Keratinocyte (primary cell): ENCODE data around the gene KCNE1. TPM values are rescaled to one million over a fixed set of nuclear protein-coding genes. Genes with fewer than 3 reads are reported as not detected.

ENCODE experiments used
- DNase-seq: peaks from one replicate; pipeline ENCODE4 v3.0.0-alpha.2; 2011; ENCODE audit warnings: low read depth, missing footprints, low spot score
- FAIRE-seq: peaks from 2 replicates; lab custom pipeline; 2011; peaks lifted over from hg19 to GRCh38; lab: Jason Lieb, UNC
- H2AFZ ChIP-seq: 2 replicates; pipeline ENCODE4 v1.6.0; 2012; ENCODE audit warnings: low read length, control low read depth, inconsistent platforms; ENCODE audit not compliant: control insufficient read depth
- H3K27ac ChIP-seq: 2 replicates; pipeline ENCODE4 v1.5.1; 2011; ENCODE audit warnings: low read length; ENCODE audit not compliant: control insufficient read depth, insufficient read depth
- H3K27me3 ChIP-seq: 3 replicates; pipeline ENCODE4 v1.6.0; 2011; ENCODE audit warnings: low read length; ENCODE audit not compliant: control insufficient read depth, insufficient read depth; ENCODE audit errors: extremely low read depth
- H3K36me3 ChIP-seq, 2 experiments: 2 replicates in 1 of 2; 3 replicates in 1 of 2; pipeline ENCODE4 v1.5.1; 2011; ENCODE audit warnings: low read length in 2 of 2, mild to moderate bottlenecking in 1 of 2; ENCODE audit not compliant: control insufficient read depth in 2 of 2, insufficient read depth in 2 of 2; ENCODE audit errors: extremely low read depth in 1 of 2
- H3K4me1 ChIP-seq: 3 replicates; pipeline ENCODE4 v1.5.1; 2011; ENCODE audit warnings: low read length; ENCODE audit not compliant: control insufficient read depth, insufficient read depth; ENCODE audit errors: extremely low read depth
- H3K4me2 ChIP-seq: 3 replicates; pipeline ENCODE4 v1.6.0; 2011; ENCODE audit warnings: low read depth, low read length; ENCODE audit not compliant: control insufficient read depth, insufficient read depth; ENCODE audit errors: extremely low read depth
- H3K4me3 ChIP-seq, 3 experiments: fragments of 200-600 bp in 1 of 3; sonication (generic) in 1 of 3; 2 replicates in 2 of 3; 3 replicates in 1 of 3; pipeline ENCODE4 v1.5.1; 2011 to 2016; ENCODE audit warnings: low read length in 3 of 3, mild to moderate bottlenecking in 3 of 3, control low read depth in 2 of 3, inconsistent platforms in 1 of 3, low read depth in 1 of 3, mixed read lengths in 1 of 3, mixed run types in 1 of 3, moderate library complexity in 1 of 3; ENCODE audit not compliant: control insufficient read depth in 2 of 3, insufficient read depth in 2 of 3; ENCODE audit errors: extremely low read depth in 1 of 3
- H3K79me2 ChIP-seq: 2 replicates; pipeline ENCODE4 v1.6.0; 2012; ENCODE audit warnings: low read length; ENCODE audit not compliant: control insufficient read depth, insufficient read depth
- H3K9ac ChIP-seq: 3 replicates; pipeline ENCODE4 v1.6.0; 2011; ENCODE audit warnings: low read length; ENCODE audit not compliant: control insufficient read depth, insufficient read depth; ENCODE audit errors: extremely low read depth
- H3K9me1 ChIP-seq: 3 replicates; pipeline ENCODE4 v1.6.0; 2011; ENCODE audit warnings: low read length; ENCODE audit not compliant: control insufficient read depth, insufficient read depth; ENCODE audit errors: extremely low read depth
- H3K9me3 ChIP-seq: 2 replicates; pipeline ENCODE4 v1.5.1; 2012; ENCODE audit warnings: low read depth, low read length; ENCODE audit not compliant: control insufficient read depth
- H4K20me1 ChIP-seq: 3 replicates; pipeline ENCODE4 v1.6.0; 2011; ENCODE audit warnings: low read length; ENCODE audit not compliant: control insufficient read depth, insufficient read depth; ENCODE audit errors: extremely low read depth
- EZH2 ChIP-seq: IDR thresholded peaks from one replicate; pipeline ENCODE4 v1.6.1; 2012; ENCODE audit warnings: inconsistent platforms, mild to moderate bottlenecking, low read length, moderate library complexity
- dilution Hi-C: fragments of 300-500 bp; cut with MboI; formaldehyde crosslinking; loops from one replicate; pipeline ENCODE4 v1.7.0; 2020; ENCODE audit warnings: low sequenced_read_pairs; ENCODE audit not compliant: extremely low pct_ligation_motif_present
- polyA plus RNA-seq, 5 experiments: library from polyadenylated mRNA; depleted of rRNA in 3 of 5; stranded (reverse) in 3 of 5; stranded (forward) in 1 of 5; unstranded in 1 of 5; fragments of >200 nt; gene quantifications; 1 replicate in 1 of 5; 2 replicates in 3 of 5; 3 replicates in 1 of 5; pipeline versions ENCODE4 v1.2.1 to v1.2.3, GENCODE V29; 2011 to 2012; ENCODE audit warnings: missing spikeins in 2 of 5, low read depth in 1 of 5, low replicate concordance in 1 of 5
- TF ChIP-seq, protein P1 (sequence below), 3 experiments: IDR thresholded peaks in 1 of 3; conservative IDR thresholded peaks in 1 of 3; optimal IDR thresholded peaks in 1 of 3; 2 replicates in 2 of 3; 3 replicates in 1 of 3; pipeline versions ENCODE3 to v1.5.1; 2011; ENCODE audit warnings: low read length in 3 of 3, mild to moderate bottlenecking in 3 of 3, moderate library complexity in 2 of 3, control low read depth in 1 of 3, inconsistent platforms in 1 of 3; ENCODE audit not compliant: insufficient read depth in 2 of 3; ENCODE audit errors: extremely low read depth in 1 of 3

Gene KCNE1
- polyA plus RNA-seq, 1 donor (not counting 4 experiments of a cell fraction or from before 2014, with no cell fraction given), result 0.08 TPM

DNA sequence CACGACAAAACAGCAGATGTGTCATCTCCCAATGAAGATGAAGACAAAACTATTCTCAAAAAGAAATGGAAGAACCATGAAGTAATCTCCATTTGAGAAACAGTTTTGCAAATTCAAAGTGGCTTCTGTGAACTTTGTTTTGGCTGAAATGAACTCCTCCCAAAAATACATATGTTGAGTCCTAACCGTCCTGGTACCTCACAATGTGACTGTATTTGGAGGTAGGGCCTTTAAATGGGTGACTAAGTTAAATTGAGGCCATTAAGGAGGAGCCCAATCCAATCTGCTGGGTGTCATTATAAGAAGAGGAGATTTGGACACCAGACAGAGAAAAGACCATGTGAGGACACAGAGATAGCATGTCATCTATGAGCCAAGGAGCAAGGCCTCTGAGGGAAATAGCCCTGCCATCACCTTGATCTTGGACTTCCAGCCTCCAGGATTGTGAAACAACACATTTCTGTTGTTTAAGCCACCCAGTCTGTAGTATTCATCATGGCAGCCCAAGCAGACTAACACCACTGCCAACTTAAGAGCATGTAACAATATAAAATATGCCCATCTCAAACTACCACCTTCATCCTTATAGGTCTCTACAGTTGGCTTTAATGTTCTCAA is 38.3 kb upstream of the KCNE1 start:
- peaks cover 2% of the 10 kb centered on the region for H3K9me3 ChIP-seq
- H3K9me1 ChIP-seq, result no peaks in the 10 kb centered on the region
- FAIRE-seq (no peak), DNase-seq (no peak)
- H3K4me3 ChIP-seq, result no peak overlapping the region
- H3K4me1 ChIP-seq, result peaks cover 23% of the 10 kb centered on the region
- H2AFZ ChIP-seq, result no peak overlapping the region
- no peak overlapping the region for H3K4me2 ChIP-seq
- H3K9ac ChIP-seq, result no peak overlapping the region
- no peak overlapping the region for H3K27ac ChIP-seq
- H3K79me2 ChIP-seq, result no peaks in the 10 kb centered on the region
- dilution Hi-C loops, result no loop called here
- TF ChIP-seq, protein P1, sequence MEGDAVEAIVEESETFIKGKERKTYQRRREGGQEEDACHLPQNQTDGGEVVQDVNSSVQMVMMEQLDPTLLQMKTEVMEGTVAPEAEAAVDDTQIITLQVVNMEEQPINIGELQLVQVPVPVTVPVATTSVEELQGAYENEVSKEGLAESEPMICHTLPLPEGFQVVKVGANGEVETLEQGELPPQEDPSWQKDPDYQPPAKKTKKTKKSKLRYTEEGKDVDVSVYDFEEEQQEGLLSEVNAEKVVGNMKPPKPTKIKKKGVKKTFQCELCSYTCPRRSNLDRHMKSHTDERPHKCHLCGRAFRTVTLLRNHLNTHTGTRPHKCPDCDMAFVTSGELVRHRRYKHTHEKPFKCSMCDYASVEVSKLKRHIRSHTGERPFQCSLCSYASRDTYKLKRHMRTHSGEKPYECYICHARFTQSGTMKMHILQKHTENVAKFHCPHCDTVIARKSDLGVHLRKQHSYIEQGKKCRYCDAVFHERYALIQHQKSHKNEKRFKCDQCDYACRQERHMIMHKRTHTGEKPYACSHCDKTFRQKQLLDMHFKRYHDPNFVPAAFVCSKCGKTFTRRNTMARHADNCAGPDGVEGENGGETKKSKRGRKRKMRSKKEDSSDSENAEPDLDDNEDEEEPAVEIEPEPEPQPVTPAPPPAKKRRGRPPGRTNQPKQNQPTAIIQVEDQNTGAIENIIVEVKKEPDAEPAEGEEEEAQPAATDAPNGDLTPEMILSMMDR (optimal IDR thresholded peaks at IDR 0.05 in 1 of 3, IDR thresholded peaks at IDR 0.05 in 1 of 3, conservative IDR thresholded peaks at IDR 0.05 in 1 of 3; ENCODE audit: extremely low read depth in 1 of 3, insufficient read depth in 2 of 3, low read length in 3 of 3), result no peak
- no peak for TF ChIP-seq EZH2
- no peaks in the 10 kb centered on the region for H3K36me3 ChIP-seq
- H3K27me3 ChIP-seq, result no peaks in the 10 kb centered on the region
- no peaks in the 10 kb centered on the region for H4K20me1 ChIP-seq

GRCh38 chr21:34548781-34549376 is 36.9 kb upstream of the KCNE1 start:
- Histone ChIP-seq H3K9ac (no peak overlapping the region), H3K9me3 (no peaks in the 10 kb centered on the region), H4K20me1 (no peaks in the 10 kb centered on the region), H3K27ac (no peak overlapping the region), H3K4me1 (peaks cover 28% of the 10 kb centered on the region), H3K27me3 (no peaks in the 10 kb centered on the region), H3K9me1 (no peaks in the 10 kb centered on the region), H3K4me3 (no peak overlapping the region), H2AFZ (no peak overlapping the region), H3K4me2 (no peak overlapping the region), H3K79me2 (no peaks in the 10 kb centered on the region), H3K36me3 (no peaks in the 10 kb centered on the region)
- FAIRE-seq (no peak), DNase-seq (no peak)
- dilution Hi-C loops, result no loop called here
- TF ChIP-seq, protein P1 (optimal IDR thresholded peaks at IDR 0.05 in 1 of 3, IDR thresholded peaks at IDR 0.05 in 1 of 3, conservative IDR thresholded peaks at IDR 0.05 in 1 of 3; ENCODE audit: extremely low read depth in 1 of 3, insufficient read depth in 2 of 3, low read length in 3 of 3), result no peak
